Pulmonary artery endothelial cell (primary cell): Measurements from ENCODE around the gene HOXA10. TPM values are rescaled to one million over a fixed set of nuclear protein-coding genes. Genes with fewer than 3 reads are reported as not detected.

Experiments
- DNase-seq: peaks from one replicate; pipeline ENCODE4 v3.0.0-alpha.2; 2011; ENCODE audit warnings: low read depth, low spot score
- total RNA-seq: library from RNA; depleted of rRNA; stranded (reverse); fragments of >200 nt; gene quantifications from 2 replicates; pipeline ENCODE4 v1.2.3, GENCODE V29; 2014

The HOXA10 gene
- total RNA-seq, 1 donor from 2014 or later, result 0.07 TPM

GRCh38 chr7:27180431-27181420 lies 6.6 kb upstream of the HOXA10 start:
- no peak for DNase-seq

GRCh38 chr7:27179503-27180430 lies 5.6 kb upstream of the HOXA10 start:
- DNase-seq, result no peak

GRCh38 chr7:27179030-27179429 lies 4.9 kb upstream of the HOXA10 start:
- DNase-seq, result no peak

- DNase-seq, result no peak
These were observed 4.2 kb upstream of the HOXA10 start for GRCh38 chr7:27178366-27178765.

- DNase-seq, result no peak
These were observed 3.7 kb upstream of the HOXA10 start for GRCh38 chr7:27177795-27178320.

GRCh38 chr7:27176962-27177794 lies 3.1 kb upstream of the HOXA10 start:
- DNase-seq, result no peak

GRCh38 chr7:27176524-27176845 lies 2.4 kb upstream of the HOXA10 start:
- no peak for DNase-seq

GRCh38 chr7:27175626-27176523 lies 1.8 kb upstream of the HOXA10 start:
- DNase-seq, result no peak

- DNase-seq, result no peak
These were observed 930 bp upstream of the HOXA10 start for GRCh38 chr7:27174874-27175625.

GRCh38 chr7:27173511-27173955 lies 587 bp downstream of the HOXA10 start:
- no peak for DNase-seq

- no peak for DNase-seq
These were observed 1.2 kb downstream of the HOXA10 start for GRCh38 chr7:27172823-27173510.

GRCh38 chr7:27172315-27172774 lies 1.8 kb downstream of the HOXA10 start:
- no peak for DNase-seq

- no peak for DNase-seq
These were observed 2.3 kb downstream of the HOXA10 start for GRCh38 chr7:27171637-27172314.

- DNase-seq, result no peak
These were observed 2.8 kb downstream of the HOXA10 start for GRCh38 chr7:27171325-27171636.

- no peak for DNase-seq
These were observed 3.4 kb downstream of the HOXA10 start for GRCh38 chr7:27170426-27171324.

GRCh38 chr7:27169658-27170425 lies 4.3 kb downstream of the HOXA10 start:
- no peak for DNase-seq
